H1 (cell line): ENCODE data around the gene TWF2. TPM values are rescaled to one million over a fixed set of nuclear protein-coding genes. Genes with fewer than 3 reads are reported as not detected.

Source experiments
- CTCF ChIA-PET: fragments of 300-600 bp; sonication (Branson Sonifier 250); formaldehyde crosslinking; loops from one replicate; lab custom pipeline; 2021; ENCODE audit not compliant: partially characterized antibody; lab: Charles Lee
- POLR2A ChIA-PET: fragments of 300-600 bp; sonication (Branson Sonifier 250); formaldehyde crosslinking; loops from one replicate; lab custom pipeline; 2021; ENCODE audit warnings: inconsistent platforms; ENCODE audit not compliant: partially characterized antibody; lab: Charles Lee
- DNase-seq, 2 experiments: peaks; one replicate each; pipeline versions ENCODE4 v3.0.0 to v3.0.0-alpha.2; 2010 to 2022; ENCODE audit warnings: low spot score in 2 of 2, low read depth in 1 of 2, mixed read lengths in 1 of 2
- FAIRE-seq: peaks from 2 replicates; lab custom pipeline; 2011; peaks lifted over from hg19 to GRCh38; lab: Jason Lieb, UNC
- H2AFZ ChIP-seq: 2 replicates; pipeline ENCODE4 v1.8.1; 2012; ENCODE audit warnings: low read length, inconsistent platforms
- H2AK5ac ChIP-seq: 2 replicates; pipeline ENCODE4 v1.6.1; 2013; ENCODE audit warnings: low read depth, low read length
- H2BK120ac ChIP-seq: replicated peaks from 2 replicates; pipeline ENCODE3; 2013; ENCODE audit warnings: low read depth, low read length, inconsistent platforms
- H2BK12ac ChIP-seq: 2 replicates; pipeline ENCODE4 v1.6.1; 2013; ENCODE audit warnings: low read depth, low read length
- H2BK15ac ChIP-seq: 2 replicates; pipeline ENCODE4 v1.6.1; 2013; ENCODE audit warnings: low read length
- H2BK20ac ChIP-seq: 2 replicates; pipeline ENCODE4 v1.6.1; 2013; ENCODE audit warnings: low read length
- H2BK5ac ChIP-seq: 2 replicates; pipeline ENCODE4 v1.6.1; 2013; ENCODE audit warnings: low read depth, low read length
- H3K14ac ChIP-seq: 2 replicates; pipeline ENCODE4 v1.6.1; 2013; ENCODE audit warnings: inconsistent platforms; ENCODE audit not compliant: insufficient read length
- H3K18ac ChIP-seq: 2 replicates; pipeline ENCODE4 v1.6.1; 2013; ENCODE audit warnings: low read length; ENCODE audit errors: extremely low read depth
- H3K23ac ChIP-seq: 2 replicates; pipeline ENCODE4 v1.6.1; 2013; ENCODE audit warnings: inconsistent platforms; ENCODE audit not compliant: insufficient read length
- H3K23me2 ChIP-seq: 2 replicates; pipeline ENCODE4 v1.6.1; 2013; ENCODE audit warnings: low read depth, low read length
- H3K27ac ChIP-seq: 2 replicates; pipeline ENCODE4 v1.6.1; 2011; ENCODE audit warnings: low read depth, low read length, inconsistent platforms
- H3K27me3 ChIP-seq, 4 experiments: replicated peaks in 1 of 4; 1 replicate in 1 of 4; 2 replicates in 3 of 4; pipeline versions ENCODE4 v1.6.1 to v1.8.1; 2011 to 2013; ENCODE audit warnings: low read length in 3 of 4, mild to moderate bottlenecking in 3 of 4, inconsistent platforms in 2 of 4, mixed read lengths in 2 of 4, moderate library complexity in 1 of 4; ENCODE audit not compliant: control insufficient read depth in 3 of 4, insufficient read depth in 3 of 4; ENCODE audit errors: extremely low read depth in 1 of 4
- H3K36me3 ChIP-seq, 4 experiments: 2 replicates each; pipeline versions ENCODE4 v1.6.1 to v1.8.1; 2011 to 2013; ENCODE audit warnings: mild to moderate bottlenecking in 4 of 4, low read length in 3 of 4, moderate library complexity in 2 of 4, control low read depth in 1 of 4, inconsistent platforms in 1 of 4; ENCODE audit not compliant: insufficient read depth in 4 of 4, control insufficient read depth in 2 of 4
- H3K4ac ChIP-seq: replicated peaks from 2 replicates; pipeline ENCODE3; 2013; ENCODE audit warnings: low read length, low read depth, mixed read lengths, inconsistent platforms; ENCODE audit not compliant: insufficient read length
- H3K4me1 ChIP-seq, 4 experiments: replicated peaks in 1 of 4; 1 replicate in 1 of 4; 2 replicates in 3 of 4; pipeline versions ENCODE4 v1.6.1 to v1.8.1; 2011 to 2013; ENCODE audit warnings: low read length in 3 of 4, inconsistent platforms in 2 of 4, mixed read lengths in 1 of 4; ENCODE audit not compliant: insufficient read depth in 4 of 4, control insufficient read depth in 3 of 4
- H3K4me2 ChIP-seq, 2 experiments: 2 replicates each; pipeline versions ENCODE4 v1.6.1 to v1.8.1; 2011 to 2013; ENCODE audit warnings: low read depth in 2 of 2, low read length in 2 of 2, control low read depth in 1 of 2, inconsistent platforms in 1 of 2, mild to moderate bottlenecking in 1 of 2; ENCODE audit not compliant: insufficient read depth in 1 of 2
- H3K4me3 ChIP-seq, 4 experiments: fragments of 200-600, 300-600 bp in 1 of 4; sonication (generic), shearing (Covaris generic), sonication (Bioruptor Twin) in 1 of 4; 2 replicates each; pipeline versions ENCODE4 v1.5.1 to v1.8.1; 2011 to 2016; ENCODE audit warnings: low read length in 4 of 4, low read depth in 3 of 4, control low read depth in 2 of 4, inconsistent platforms in 2 of 4, mild to moderate bottlenecking in 2 of 4, mixed read lengths in 1 of 4, moderate library complexity in 1 of 4; ENCODE audit not compliant: insufficient read depth in 2 of 4; ENCODE audit errors: extremely low read depth in 1 of 4
- H3K56ac ChIP-seq: replicated peaks from 2 replicates; pipeline ENCODE3; 2013; ENCODE audit warnings: low read depth, mild to moderate bottlenecking, mixed read lengths, low read length, inconsistent platforms; ENCODE audit not compliant: insufficient read length
- H3K79me1 ChIP-seq: 2 replicates; pipeline ENCODE4 v1.6.1; 2013; ENCODE audit warnings: low read depth, low read length, control low read depth
- H3K79me2 ChIP-seq, 2 experiments: 2 replicates each; pipeline versions ENCODE4 v1.6.1 to v1.8.1; 2012 to 2013; ENCODE audit warnings: low read length in 2 of 2, mild to moderate bottlenecking in 2 of 2, inconsistent platforms in 1 of 2; ENCODE audit not compliant: insufficient read depth in 2 of 2, control insufficient read depth in 1 of 2
- H3K9ac ChIP-seq, 4 experiments: replicated peaks in 1 of 4; 1 replicate in 1 of 4; 2 replicates in 3 of 4; pipeline versions ENCODE4 v1.6.1 to v1.8.1; 2011 to 2013; ENCODE audit warnings: low read depth in 3 of 4, low read length in 3 of 4, control low read depth in 2 of 4, mild to moderate bottlenecking in 2 of 4, moderate library complexity in 2 of 4, inconsistent platforms in 1 of 4; ENCODE audit errors: extremely low read depth in 1 of 4
- H3K9me3 ChIP-seq, 2 experiments: 2 replicates each; pipeline versions ENCODE4 v1.6.1 to v1.8.1; 2012 to 2013; ENCODE audit warnings: mild to moderate bottlenecking in 2 of 2, moderate library complexity in 2 of 2, control low read depth in 1 of 2, inconsistent platforms in 1 of 2, low read depth in 1 of 2, low read length in 1 of 2, mixed read lengths in 1 of 2; ENCODE audit not compliant: insufficient read depth in 2 of 2
- H4K20me1 ChIP-seq, 2 experiments: replicated peaks in 1 of 2; 2 replicates each; pipeline versions ENCODE3 to v1.8.1; 2011 to 2013; ENCODE audit warnings: inconsistent platforms in 2 of 2, low read length in 2 of 2, mild to moderate bottlenecking in 1 of 2; ENCODE audit not compliant: insufficient read depth in 2 of 2, control insufficient read depth in 1 of 2
- H4K5ac ChIP-seq: 2 replicates; pipeline ENCODE4 v1.6.1; 2013; ENCODE audit warnings: low read length, low read depth, mixed read lengths, inconsistent platforms; ENCODE audit not compliant: insufficient read length
- H4K8ac ChIP-seq: 2 replicates; pipeline ENCODE4 v1.8.0; 2013; ENCODE audit warnings: mild to moderate bottlenecking, moderate library complexity, low read length, inconsistent platforms; ENCODE audit not compliant: insufficient read depth; ENCODE audit errors: extremely low read depth
- H4K91ac ChIP-seq: replicated peaks from 2 replicates; pipeline ENCODE3; 2013; ENCODE audit warnings: low read length, mixed read lengths, inconsistent platforms; ENCODE audit not compliant: insufficient read length
- FOSL1 ChIP-seq: IDR thresholded peaks from 2 replicates; pipeline ENCODE4 v1.6.1; 2011; ENCODE audit warnings: mild to moderate bottlenecking, low read depth, low read length, moderate library complexity; ENCODE audit not compliant: insufficient read depth
- POLR2AphosphoS5 ChIP-seq: IDR thresholded peaks from 2 replicates; pipeline ENCODE4 v1.6.1; 2011; ENCODE audit warnings: low read depth, low read length
- SP4 ChIP-seq: IDR thresholded peaks from 2 replicates; pipeline ENCODE4 v1.6.1; 2012; ENCODE audit warnings: low read length, inconsistent platforms
- WGBS, 2 experiments: shearing (Covaris generic) in 1 of 2; methylation state at CpG; one replicate each; pipeline versions ENCODE4 v1.1.6 to v1.1.7; 2013 to 2015; ENCODE audit warnings: low lambda C conversion rate in 2 of 2, mixed read lengths in 2 of 2, inconsistent platforms in 1 of 2, low coverage in 1 of 2, missing lambda C conversion rate in 1 of 2; ENCODE audit not compliant: insufficient replicate concordance in 2 of 2, insufficient coverage in 1 of 2, insufficient read length in 1 of 2; ENCODE audit errors: extremely low coverage in 1 of 2, missing lambda C conversion rate in 1 of 2; 5-methylcytosine and 5-hydroxymethylcytosine counted together
- polyA plus RNA-seq, 7 experiments: library from polyadenylated mRNA; depleted of rRNA in 3 of 7; stranded (reverse) in 5 of 7; unstranded in 2 of 7; fragments of >200 nt in 5 of 7; fragments of 200-250 nt in 2 of 7; gene quantifications; 1 replicate in 5 of 7; 2 replicates in 1 of 7; 4 replicates in 1 of 7; pipeline versions ENCODE4 v1.2.1 to v1.2.3, GENCODE V29; 2011 to 2013; ENCODE audit warnings: missing spikeins in 2 of 7, mixed read lengths in 2 of 7
- total RNA-seq: library from RNA; stranded (reverse); fragmentation: NEBNext Ultra II Directional; extraction: Animal tissue kit (Norgen Biotek cat#: 25700); gene quantifications from 2 replicates; pipeline ENCODE4 v1.2.1, GENCODE V29; 2021
- TF ChIP-seq, protein P1 (sequence below): IDR thresholded peaks from 2 replicates; pipeline ENCODE4 v1.6.1; 2011; ENCODE audit warnings: low read length, improper control_type of control experiment

TWF2 gene
- total and polyA plus RNA-seq, 2 of the 8 experiments (the other 6 are each of a cell fraction or from before 2014, with no cell fraction given), result 65.2 to 90.4 TPM

DNA sequence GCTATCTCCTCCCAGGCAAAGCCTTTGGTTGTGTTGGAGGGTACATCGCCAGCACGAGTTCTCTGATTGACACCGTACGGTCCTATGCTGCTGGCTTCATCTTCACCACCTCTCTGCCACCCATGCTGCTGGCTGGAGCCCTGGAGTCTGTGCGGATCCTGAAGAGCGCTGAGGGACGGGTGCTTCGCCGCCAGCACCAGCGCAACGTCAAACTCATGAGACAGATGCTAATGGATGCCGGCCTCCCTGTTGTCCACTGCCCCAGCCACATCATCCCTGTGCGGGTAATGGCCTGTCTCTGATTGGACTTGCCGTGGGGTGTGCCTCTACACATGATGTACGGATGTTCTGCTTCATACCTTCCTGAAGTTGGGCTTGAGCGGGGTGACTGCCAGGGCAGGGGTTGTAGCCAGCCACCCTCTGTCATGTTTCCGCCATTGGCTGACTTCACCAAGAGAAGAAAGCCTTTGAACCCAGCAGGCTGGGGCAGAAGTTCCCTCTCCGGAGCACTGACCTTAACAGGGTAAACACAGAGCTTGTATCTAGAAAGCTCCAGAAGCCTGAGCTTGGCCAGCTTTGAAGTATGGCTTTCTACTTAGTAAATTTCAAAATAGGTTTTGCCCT, 27.6 kb downstream of the TWF2 start:
- H2BK120ac ChIP-seq, result no peak overlapping the region
- WGBS, 2 experiments, result 95% methylated on average over 18 of the region's 18 CpGs; no CpG with 5 or more reads in 1 of the 2 experiments
- no peak overlapping the region for H2BK20ac ChIP-seq
- no peak overlapping the region for H3K4me3 ChIP-seq
- H4K5ac ChIP-seq, result no peak overlapping the region
- peaks cover 0 to 8% of the 10 kb centered on the region in 2 experiments for H4K20me1 ChIP-seq
- no peak overlapping the region for H2AK5ac ChIP-seq
- H3K27me3 ChIP-seq, result no peaks in the 10 kb centered on the region
- H3K18ac ChIP-seq, result no peak overlapping the region
- H3K79me2 ChIP-seq, result no peaks in the 10 kb centered on the region
- ChIA-PET CTCF (interaction anchor here (0.6 to 20.4 kb wide), 3 partner anchors 10 to 128 kb away, joined by 3 to 336 read pairs (median 52); partner anchors contain the start of gene TWF2), POLR2A (interaction anchor here (0.5 to 1.2 kb wide), 3 partner anchors 35 to 217 kb away, joined by 3 read pairs; no protein-coding TSS in a partner anchor)
- H3K27ac ChIP-seq, result no peak overlapping the region
- no peaks in the 10 kb centered on the region for H3K23me2 ChIP-seq
- H4K8ac ChIP-seq, result no peak overlapping the region
- no peaks in the 10 kb centered on the region for H3K4me1 ChIP-seq
- H2AFZ ChIP-seq, result no peak overlapping the region
- no peak overlapping the region for H3K23ac ChIP-seq
- no peak overlapping the region for H3K4ac ChIP-seq
- no peak overlapping the region for H3K56ac ChIP-seq
- no peaks in the 10 kb centered on the region for H3K9me3 ChIP-seq
- H4K91ac ChIP-seq, result no peak overlapping the region
- H3K36me3 ChIP-seq, result peaks cover 28 to 83% (median 70%) of the 10 kb centered on the region in 4 experiments
- DNase-seq (no peak), FAIRE-seq (no peak)
- H3K14ac ChIP-seq, result no peak overlapping the region
- no peak overlapping the region for H2BK5ac ChIP-seq
- H2BK15ac ChIP-seq, result no peak overlapping the region
- H3K79me1 ChIP-seq, result no peaks in the 10 kb centered on the region
- no peak overlapping the region for H3K4me2 ChIP-seq
- no peak overlapping the region for H3K9ac ChIP-seq
- no peak overlapping the region for H2BK12ac ChIP-seq
- TF ChIP-seq SP4, result no peak
- no peak for TF ChIP-seq FOSL1
- TF ChIP-seq POLR2AphosphoS5, result no peak
- TF ChIP-seq, protein P1, sequence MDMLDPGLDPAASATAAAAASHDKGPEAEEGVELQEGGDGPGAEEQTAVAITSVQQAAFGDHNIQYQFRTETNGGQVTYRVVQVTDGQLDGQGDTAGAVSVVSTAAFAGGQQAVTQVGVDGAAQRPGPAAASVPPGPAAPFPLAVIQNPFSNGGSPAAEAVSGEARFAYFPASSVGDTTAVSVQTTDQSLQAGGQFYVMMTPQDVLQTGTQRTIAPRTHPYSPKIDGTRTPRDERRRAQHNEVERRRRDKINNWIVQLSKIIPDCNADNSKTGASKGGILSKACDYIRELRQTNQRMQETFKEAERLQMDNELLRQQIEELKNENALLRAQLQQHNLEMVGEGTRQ, result no peak
